KBM-7 (cell line): ENCODE results near the gene LIPM.

Experiments
- DNase-seq: peaks from one replicate; pipeline ENCODE4 v3.0.0-alpha.2; 2015
- in situ Hi-C: fragments of 300-500 bp; cut with MboI; formaldehyde crosslinking; loops from 2 replicates; pipeline ENCODE4 v1.14.3; 2020; ENCODE audit warnings: low sequenced_read_pairs, low pct_unique_long_range_greater_than_20kb, mixed read lengths

Gene LIPM

GRCh38 chr10:88794731-88795130 lies 7.8 kb upstream of the LIPM start:
- in situ Hi-C loops: no loop called here
- no peak for DNase-seq

GRCh38 chr10:88800152-88801125 lies 2.1 kb upstream of the LIPM start:
- no peak for DNase-seq
- in situ Hi-C loops: no loop called here

GRCh38 chr10:88803641-88804040 lies 1.1 kb downstream of the LIPM start:
- no peak for DNase-seq
- in situ Hi-C loops: no loop called here

GRCh38 chr10:88804083-88804812 lies 1.7 kb downstream of the LIPM start:
- in situ Hi-C loops: no loop called here
- no peak for DNase-seq

- no peak for DNase-seq
- in situ Hi-C loops: no loop called here
Measured at GRCh38 chr10:88805361-88805760, 2.8 kb downstream of the LIPM start.

- DNase-seq: no peak
- in situ Hi-C loops: no loop called here
Measured at GRCh38 chr10:88805924-88806323, 3.4 kb downstream of the LIPM start.

- in situ Hi-C loops: no loop called here
- no peak for DNase-seq
Measured at GRCh38 chr10:88809621-88810020, 7.1 kb downstream of the LIPM start.

GRCh38 chr10:88810196-88810961 lies 7.8 kb downstream of the LIPM start:
- peak; percentile 67 for DNase-seq
- in situ Hi-C loops: no loop called here

GRCh38 chr10:88813200-88813599 lies 10.7 kb downstream of the LIPM start:
- in situ Hi-C loops: no loop called here
- no peak for DNase-seq

- in situ Hi-C loops: no loop called here
- DNase-seq: no peak
Measured at GRCh38 chr10:88819290-88819689, 16.8 kb downstream of the LIPM start.

- DNase-seq: no peak
- in situ Hi-C loops: no loop called here
Measured at GRCh38 chr10:88820748-88821401, 18.3 kb downstream of the LIPM start.

GRCh38 chr10:88826388-88826787 lies 23.9 kb downstream of the LIPM start:
- in situ Hi-C loops: no loop called here
- DNase-seq: no peak

- in situ Hi-C loops: no loop called here
- DNase-seq: no peak
Measured at GRCh38 chr10:88827671-88828070, 25.1 kb downstream of the LIPM start.

GRCh38 chr10:88828310-88828709 lies 25.8 kb downstream of the LIPM start:
- DNase-seq: no peak
- in situ Hi-C loops: no loop called here

- peak; percentile 55 for DNase-seq
- in situ Hi-C loops: no loop called here
Measured at GRCh38 chr10:88830643-88831268, 28.2 kb downstream of the LIPM start.

GRCh38 chr10:88831709-88832108 lies 29.2 kb downstream of the LIPM start:
- DNase-seq: peak; percentile 59
- in situ Hi-C loops: no loop called here

- in situ Hi-C loops: no loop called here
- DNase-seq: no peak
Measured at GRCh38 chr10:88832376-88832775, 29.8 kb downstream of the LIPM start.

GRCh38 chr10:88833156-88833555 lies 30.6 kb downstream of the LIPM start:
- in situ Hi-C loops: no loop called here
- no peak for DNase-seq

GRCh38 chr10:88833723-88834122 lies 31.2 kb downstream of the LIPM start:
- DNase-seq: peak; percentile 89
- in situ Hi-C loops: no loop called here
